ENCODE results near the gene DCUN1D2.

Gene DCUN1D2

GRCh38 chr13:113411216-113412023 lies 79.1 kb downstream of the DCUN1D2 start:
- no peaks in the 10 kb centered on the region for H3K36me3 Mint-ChIP-seq
- ATAC-seq (no peak), DNase-seq (ENCODE audit: low spot score in 2 of 2) (no peak)
- H3K27ac Mint-ChIP-seq = no peak overlapping the region
- no peaks in the 10 kb centered on the region for H3K4me1 Mint-ChIP-seq
- peaks cover 3% of the 10 kb centered on the region for H3K9me3 Mint-ChIP-seq
- no peak overlapping the region for H3K4me3 Mint-ChIP-seq

- Mint-ChIP-seq H3K27ac (no peak overlapping the region), H3K4me1 (no peaks in the 10 kb centered on the region), H3K36me3 (no peaks in the 10 kb centered on the region), H3K4me3 (no peak overlapping the region), H3K9me3 (peaks cover 3% of the 10 kb centered on the region)
- DNase-seq (ENCODE audit: low spot score in 2 of 2) (no peak), ATAC-seq (peak; percentile 68)
Observed at GRCh38 chr13:113410472-113411201, 79.9 kb downstream of the DCUN1D2 start.

DNA sequence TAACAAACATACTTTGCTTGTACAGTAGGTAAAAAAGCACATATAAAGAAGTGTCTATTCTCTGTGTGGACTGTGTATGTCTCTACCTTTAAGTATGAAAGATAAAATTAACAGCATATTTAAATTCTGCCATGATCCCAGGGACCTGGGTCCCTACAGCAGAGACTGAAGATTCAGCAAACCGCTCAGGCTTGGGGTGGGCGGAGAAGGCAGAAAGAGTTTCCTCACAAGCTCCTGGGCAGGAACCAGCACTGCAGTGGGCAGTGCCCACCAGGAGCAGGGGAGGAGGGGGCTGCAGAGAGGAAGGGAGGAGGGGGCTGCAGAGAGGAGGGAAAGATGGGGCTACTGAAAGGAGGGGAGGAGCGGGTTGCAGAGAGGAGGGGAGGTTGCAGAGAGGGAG lies 81.9 kb downstream of the DCUN1D2 start:
- H3K4me1 Mint-ChIP-seq = no peaks in the 10 kb centered on the region
- H3K4me3 Mint-ChIP-seq = no peak overlapping the region
- no peak overlapping the region for H3K27ac Mint-ChIP-seq
- no peaks in the 10 kb centered on the region for H3K36me3 Mint-ChIP-seq
- peaks cover 3% of the 10 kb centered on the region for H3K9me3 Mint-ChIP-seq
- ATAC-seq (no peak), DNase-seq (ENCODE audit: low spot score in 2 of 2) (no peak)

DNA sequence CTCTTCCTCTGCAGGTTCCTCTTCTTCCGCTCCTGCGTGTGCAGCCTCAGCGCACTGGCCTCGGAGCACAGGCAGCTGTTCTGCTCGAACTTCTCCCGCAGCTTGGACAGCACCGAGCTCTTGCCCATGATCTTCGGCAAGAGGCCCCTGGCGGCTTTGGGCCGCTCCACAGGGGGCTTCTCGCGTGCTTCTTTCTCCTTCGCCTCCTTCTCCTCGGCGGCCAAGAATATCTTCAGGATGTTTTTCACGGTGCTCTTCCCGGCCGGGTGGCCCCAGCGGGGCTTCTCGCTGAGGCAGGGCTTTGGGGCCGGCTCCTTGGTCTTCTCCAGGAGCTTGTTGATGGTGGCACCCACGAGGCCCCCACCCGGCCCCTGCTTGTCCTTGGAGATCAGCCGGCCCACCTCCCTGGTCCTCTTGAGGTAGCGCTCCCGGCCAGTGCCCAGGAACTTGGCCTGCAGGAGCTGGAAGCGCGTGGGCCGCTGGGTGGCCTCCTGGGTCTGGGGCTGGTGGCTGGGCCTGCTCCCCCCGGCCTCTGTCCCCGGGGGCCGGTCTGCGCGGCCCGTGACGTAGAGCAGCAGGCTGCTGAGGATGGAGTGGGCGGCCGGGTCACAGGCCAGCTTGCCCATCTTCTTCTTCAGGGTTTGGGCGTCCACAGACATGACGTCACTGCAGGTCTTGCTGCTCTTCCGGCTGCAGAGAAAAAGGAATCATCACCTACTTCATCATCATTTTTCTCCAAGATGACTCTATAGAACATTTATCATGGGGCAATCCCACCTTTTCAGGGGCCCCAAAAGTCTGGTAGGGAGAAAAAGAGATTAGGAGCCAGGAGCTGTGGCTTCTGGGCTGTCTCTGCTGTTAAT lies 82.7 kb downstream of the DCUN1D2 start:
- DNase-seq (ENCODE audit: low spot score in 2 of 2) (no peak), ATAC-seq (no peak)
- Mint-ChIP-seq H3K27ac (no peak overlapping the region), H3K9me3 (no peaks in the 10 kb centered on the region), H3K4me3 (no peak overlapping the region), H3K4me1 (no peaks in the 10 kb centered on the region), H3K36me3 (no peaks in the 10 kb centered on the region)

DNA sequence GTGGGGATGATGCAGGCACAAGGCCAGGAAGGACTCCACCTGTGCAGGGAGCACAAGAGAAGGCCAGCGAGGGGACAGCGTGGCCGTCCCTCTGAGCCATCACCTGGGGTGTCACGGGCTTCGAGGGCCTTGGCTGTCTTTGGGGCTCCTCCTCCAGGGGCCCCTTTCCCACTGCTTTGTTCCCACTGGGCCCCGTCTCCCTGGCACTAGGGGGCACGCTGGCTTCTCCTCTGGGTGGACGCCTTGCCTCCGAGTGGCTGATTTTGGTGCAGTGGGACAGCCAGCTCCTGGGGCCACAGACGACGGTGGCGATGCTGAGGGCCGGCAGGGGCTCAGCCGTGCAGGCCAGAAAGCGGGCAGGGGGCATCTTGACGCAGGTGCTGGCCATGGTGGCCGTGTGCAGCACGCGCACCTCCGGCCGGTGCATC lies 83.4 kb downstream of the DCUN1D2 start:
- Mint-ChIP-seq H3K36me3 (no peaks in the 10 kb centered on the region), H3K9me3 (no peaks in the 10 kb centered on the region), H3K4me3 (no peak overlapping the region), H3K27ac (no peak overlapping the region), H3K4me1 (no peaks in the 10 kb centered on the region)
- DNase-seq (ENCODE audit: low spot score in 2 of 2) (no peak), ATAC-seq (no peak)

DNA sequence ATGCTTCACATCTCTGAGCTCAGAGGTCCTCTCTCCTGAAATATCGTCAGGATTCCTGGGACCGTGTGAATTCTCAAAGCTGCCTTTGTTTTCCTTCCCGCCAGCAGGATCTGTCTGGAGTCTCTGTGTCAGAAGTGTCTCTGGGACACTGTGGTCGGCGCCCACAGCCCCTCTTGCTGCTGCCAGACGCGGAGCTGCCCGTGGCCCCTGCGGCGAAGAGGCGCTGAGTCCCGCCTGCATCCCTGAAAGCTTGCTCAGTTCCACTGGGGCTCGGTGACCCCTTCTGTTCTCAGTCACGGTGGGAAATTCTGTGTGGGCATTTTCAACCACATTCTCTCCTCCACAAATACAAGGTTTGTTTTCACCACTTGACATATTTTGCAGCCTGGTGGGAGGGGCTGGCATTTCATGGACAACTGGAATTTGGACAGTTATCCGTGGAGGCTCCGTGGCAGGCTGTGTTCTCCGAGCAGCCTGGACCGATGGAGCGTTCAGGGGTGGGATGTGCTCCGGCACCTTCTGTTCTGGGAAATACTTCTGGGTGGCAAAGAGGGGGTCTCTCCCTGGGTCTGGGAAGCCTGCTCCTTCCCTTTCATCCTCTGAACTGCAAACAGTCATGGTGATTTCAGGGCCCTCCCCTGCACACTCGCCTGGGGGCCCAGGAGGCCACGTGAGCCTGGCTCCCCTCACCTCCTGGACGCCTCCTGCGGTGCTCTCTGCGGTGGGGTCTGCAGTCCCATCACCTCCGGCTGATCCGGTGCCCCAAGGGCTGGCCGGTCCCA lies 84.0 kb downstream of the DCUN1D2 start:
- ATAC-seq (no peak), DNase-seq (ENCODE audit: low spot score in 2 of 2) (no peak)
- H3K4me3 Mint-ChIP-seq = no peak overlapping the region
- no peaks in the 10 kb centered on the region for H3K9me3 Mint-ChIP-seq
- H3K36me3 Mint-ChIP-seq = no peaks in the 10 kb centered on the region
- H3K4me1 Mint-ChIP-seq = no peaks in the 10 kb centered on the region
- no peak overlapping the region for H3K27ac Mint-ChIP-seq
